OCI-LY7 (cell line): ENCODE data around the gene TRRAP. TPM values are rescaled to one million over a fixed set of nuclear protein-coding genes. Genes with fewer than 3 reads are reported as not detected.

Experiments used
- BruUV-seq: library from RNA; stranded (reverse); fragments of 400-500 nt; replicated peaks from 2 replicates; lab custom pipeline; 2021; lab: Mats Ljungman, UMichigan
- CTCF ChIA-PET: fragments of 300-600 bp; sonication (Branson Sonifier 250); formaldehyde crosslinking; loops from one replicate; lab custom pipeline; 2022; ENCODE audit warnings: antibody characterized with exemption; ENCODE audit not compliant: unreplicated experiment; lab: Charles Lee
- POLR2A ChIA-PET: fragments of 300-600 bp; sonication (Branson Sonifier 250); formaldehyde crosslinking; loops from one replicate; lab custom pipeline; 2022; ENCODE audit warnings: antibody characterized with exemption; lab: Charles Lee
- DNase-seq: peaks from one replicate; pipeline ENCODE4 v3.0.0-alpha.2; 2015; ENCODE audit warnings: low spot score
- H2AFZ ChIP-seq: fragments of 200-600 bp; sonication (generic), shearing (Covaris generic); 2 replicates; pipeline ENCODE4 v1.6.1; 2014; ENCODE audit warnings: mild to moderate bottlenecking, antibody characterized with exemption, low read length, moderate library complexity
- H3K27ac ChIP-seq: fragments of 200-600 bp; sonication (generic); 2 replicates; pipeline ENCODE4 v1.5.1; 2014; ENCODE audit warnings: mixed run types, low read depth, mild to moderate bottlenecking, moderate library complexity, low read length, inconsistent platforms; ENCODE audit not compliant: poor library complexity, severe bottlenecking
- H3K36me3 ChIP-seq: fragments of 200-600 bp; sonication (generic); 2 replicates; pipeline ENCODE4 v1.6.1; 2014; ENCODE audit warnings: mild to moderate bottlenecking, antibody characterized with exemption, low read length, moderate library complexity, mixed read lengths; ENCODE audit not compliant: insufficient read depth
- H3K4me1 ChIP-seq: fragments of 200-600 bp; sonication (generic); 2 replicates; pipeline ENCODE4 v1.5.1; 2014; ENCODE audit warnings: mild to moderate bottlenecking, low read length; ENCODE audit not compliant: insufficient read depth, poor library complexity, severe bottlenecking
- H3K4me2 ChIP-seq: fragments of 200-600 bp; sonication (generic); 2 replicates; pipeline ENCODE4 v1.6.1; 2014; ENCODE audit warnings: mild to moderate bottlenecking, low read length
- H3K4me3 ChIP-seq: fragments of 200-600 bp; sonication (generic); 2 replicates; pipeline ENCODE4 v1.5.1; 2014; ENCODE audit warnings: mild to moderate bottlenecking, low read depth, low read length; ENCODE audit not compliant: poor library complexity, severe bottlenecking
- H3K79me2 ChIP-seq: fragments of 200-600 bp; sonication (generic); 2 replicates; pipeline ENCODE4 v1.6.1; 2016; ENCODE audit warnings: low read depth, mild to moderate bottlenecking, low read length, moderate library complexity, mixed read lengths; ENCODE audit not compliant: insufficient read depth
- H3K9me2 ChIP-seq: fragments of 200-600 bp; sonication (generic); 2 replicates; pipeline ENCODE4 v1.6.1; 2016; ENCODE audit warnings: mild to moderate bottlenecking, low read length, mixed read lengths; ENCODE audit not compliant: insufficient read depth
- H3K9me3 ChIP-seq: fragments of 200-600 bp; sonication (generic); 2 replicates; pipeline ENCODE4 v1.6.1; 2014; ENCODE audit warnings: mild to moderate bottlenecking, mixed run types, low read length, mixed read lengths
- H4K20me1 ChIP-seq: fragments of 200-600 bp; sonication (generic); 2 replicates; pipeline ENCODE4 v1.6.1; 2014; ENCODE audit warnings: mild to moderate bottlenecking, antibody characterized with exemption, low read length, moderate library complexity, mixed read lengths; ENCODE audit not compliant: insufficient read depth
- CTCF ChIP-seq: fragments of 200-600 bp; sonication (generic); conservative IDR thresholded peaks from 2 replicates; pipeline ENCODE4 v1.5.1; 2014; ENCODE audit warnings: mild to moderate bottlenecking, antibody characterized with exemption, low read length, moderate library complexity, mixed read lengths
- EZH2phosphoT487 ChIP-seq: fragments of 200-600 bp; sonication (generic); IDR thresholded peaks from 2 replicates; pipeline ENCODE4 v1.6.1; 2018; ENCODE audit warnings: low read depth, borderline replicate concordance, mild to moderate bottlenecking, mixed run types, antibody characterized with exemption, low read length, moderate library complexity, mixed read lengths
- intact Hi-C: fragments of 100-400 bp; cut with micrococcal nuclease; formaldehyde crosslinking; loops from one replicate; pipeline ENCODE4 v1.10.0; 2022; ENCODE audit not compliant: unreplicated experiment
- total RNA-seq, 2 experiments: library from RNA; depleted of rRNA in 1 of 2; stranded (reverse); fragments of >200 nt in 1 of 2; shearing (Covaris generic) in 1 of 2; gene quantifications; 2 replicates each; pipeline ENCODE4 v1.2.3, GENCODE V29; 2014 to 2022

Gene TRRAP
- total RNA-seq, 2 experiments from 2014 or later: 50.4 to 86.1 TPM

- H3K4me2 ChIP-seq: no peak overlapping the region
- ChIA-PET CTCF (no interaction called here), POLR2A (interaction anchor here (0.6 kb wide), 1 partner anchor 192 kb away, joined by 6 read pairs; no protein-coding TSS in a partner anchor)
- H4K20me1 ChIP-seq: no peaks in the 10 kb centered on the region
- no peak overlapping the region for H2AFZ ChIP-seq
- BruUV-seq: no TSS peak
- DNase-seq: no peak
- TF ChIP-seq CTCF (no peak), EZH2phosphoT487 (no peak)
- no peaks in the 10 kb centered on the region for H3K4me1 ChIP-seq
- H3K36me3 ChIP-seq: peaks cover 100% of the 10 kb centered on the region
- no peaks in the 10 kb centered on the region for H3K9me3 ChIP-seq
- no peak overlapping the region for H3K27ac ChIP-seq
- intact Hi-C loops: no loop called here
- no peaks in the 10 kb centered on the region for H3K79me2 ChIP-seq
- no peak overlapping the region for H3K4me3 ChIP-seq
- no peaks in the 10 kb centered on the region for H3K9me2 ChIP-seq
Observed at GRCh38 chr7:98995523-98996149, 117.3 kb downstream of the TRRAP start.

DNA sequence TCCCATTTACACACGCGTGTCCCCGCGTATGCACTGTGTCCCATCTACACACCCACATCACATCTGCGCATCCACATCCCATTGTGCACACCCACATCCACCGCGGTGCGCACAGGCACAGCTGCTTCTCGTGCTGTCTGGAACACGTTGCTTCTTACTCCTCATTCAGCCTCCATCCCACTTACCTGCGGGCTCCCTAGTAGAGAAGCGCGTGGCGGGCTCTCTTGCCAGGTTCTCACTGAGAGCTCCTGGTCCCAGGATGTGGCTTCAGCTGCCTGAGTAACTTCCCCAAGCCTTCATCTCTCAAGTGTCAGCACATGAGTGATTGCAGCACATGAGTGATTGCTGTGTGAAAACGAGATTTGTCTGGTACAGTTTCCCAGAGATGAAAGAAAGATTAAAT is 117.8 kb downstream of the TRRAP start:
- H3K4me1 ChIP-seq: no peaks in the 10 kb centered on the region
- DNase-seq: no peak
- H3K27ac ChIP-seq: no peak overlapping the region
- no peak overlapping the region for H3K4me2 ChIP-seq
- CTCF ChIA-PET: no interaction called here
- TF ChIP-seq CTCF (no peak), EZH2phosphoT487 (no peak)
- no peak overlapping the region for H3K4me3 ChIP-seq
- H3K36me3 ChIP-seq: peaks cover 100% of the 10 kb centered on the region
- intact Hi-C loops: no loop called here
- POLR2A ChIA-PET: interaction anchor here (0.6 to 1.4 kb wide), 3 partner anchors 11 to 62 kb away, joined by 3 to 4 read pairs (median 4); no protein-coding TSS in a partner anchor
- H3K9me3 ChIP-seq: no peaks in the 10 kb centered on the region
- H2AFZ ChIP-seq: no peak overlapping the region
- H3K9me2 ChIP-seq: no peaks in the 10 kb centered on the region
- H4K20me1 ChIP-seq: no peaks in the 10 kb centered on the region
- BruUV-seq: no TSS peak
- no peaks in the 10 kb centered on the region for H3K79me2 ChIP-seq

DNA sequence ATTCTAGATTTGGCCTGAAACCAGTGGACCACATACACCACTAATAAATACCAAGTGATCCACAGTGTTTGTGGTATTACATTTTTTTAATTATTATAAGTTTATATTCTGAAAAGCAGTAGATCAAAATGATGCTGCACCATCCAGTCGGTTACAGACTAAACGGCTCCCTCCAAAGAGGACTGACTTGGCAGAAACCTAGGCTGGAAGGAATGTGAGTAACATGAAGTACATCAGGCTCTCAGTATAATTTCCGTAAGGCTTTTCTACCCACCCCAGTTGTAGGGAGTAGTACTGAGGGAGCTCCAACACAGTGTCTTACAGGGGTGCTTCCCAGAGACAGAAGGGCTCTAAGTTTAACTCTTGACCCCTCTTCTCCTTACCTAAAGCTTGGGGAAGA is 119.5 kb downstream of the TRRAP start:
- Histone ChIP-seq H3K27ac (no peak overlapping the region), H3K4me1 (no peaks in the 10 kb centered on the region), H4K20me1 (no peaks in the 10 kb centered on the region), H2AFZ (no peak overlapping the region), H3K9me3 (no peaks in the 10 kb centered on the region), H3K4me2 (no peak overlapping the region), H3K9me2 (no peaks in the 10 kb centered on the region), H3K4me3 (no peak overlapping the region), H3K36me3 (peaks cover 99% of the 10 kb centered on the region), H3K79me2 (no peaks in the 10 kb centered on the region)
- DNase-seq: no peak
- no peak for TF ChIP-seq EZH2phosphoT487
- no peak for TF ChIP-seq CTCF
- CTCF ChIA-PET: no interaction called here
- TSS peak; percentile 19 for BruUV-seq
- intact Hi-C loops: no loop called here
- POLR2A ChIA-PET: interaction anchor here (0.6 kb wide), 2 partner anchors 96 to 727 kb away, joined by 4 to 5 read pairs; no protein-coding TSS in a partner anchor
